Mucosa of rectum (tissue), 2 donors: ENCODE measurements around the gene SLC25A27.

Experiments
- H3K27ac ChIP-seq, 2 donors: one replicate each; pipeline ENCODE4 v1.7.0; 2013; ENCODE audit warnings: inconsistent platforms in 2 of 2, low read depth in 2 of 2, low read length in 2 of 2
- H3K27me3 ChIP-seq, 2 donors: one replicate each; pipeline ENCODE4 v1.7.0; 2013; ENCODE audit warnings: low read length in 2 of 2; ENCODE audit not compliant: control insufficient read depth in 2 of 2, insufficient read depth in 2 of 2
- H3K36me3 ChIP-seq, 2 donors: one replicate each; pipeline ENCODE4 v1.7.0; 2013; ENCODE audit warnings: low read length in 2 of 2; ENCODE audit not compliant: control insufficient read depth in 2 of 2, insufficient read depth in 2 of 2
- H3K4me1 ChIP-seq, 2 donors: one replicate each; pipeline ENCODE4 v1.7.0; 2013; ENCODE audit warnings: low read length in 2 of 2, mild to moderate bottlenecking in 1 of 2; ENCODE audit not compliant: control insufficient read depth in 2 of 2, insufficient read depth in 2 of 2
- H3K4me3 ChIP-seq, 2 donors: one replicate each; pipeline ENCODE4 v1.7.0; 2013; ENCODE audit warnings: low read length in 2 of 2
- H3K9ac ChIP-seq, 2 donors: one replicate each; pipeline ENCODE4 v1.7.0; 2013; ENCODE audit warnings: low read length in 2 of 2, low read depth in 1 of 2, mild to moderate bottlenecking in 1 of 2
- H3K9me3 ChIP-seq, 2 donors: one replicate each; pipeline ENCODE4 v1.7.0; 2013; ENCODE audit warnings: low read length in 2 of 2; ENCODE audit not compliant: control insufficient read depth in 2 of 2
- donor health status: healthy.
- donor health status: Normal muscosa, but diverticular disease.

The SLC25A27 gene

DNA sequence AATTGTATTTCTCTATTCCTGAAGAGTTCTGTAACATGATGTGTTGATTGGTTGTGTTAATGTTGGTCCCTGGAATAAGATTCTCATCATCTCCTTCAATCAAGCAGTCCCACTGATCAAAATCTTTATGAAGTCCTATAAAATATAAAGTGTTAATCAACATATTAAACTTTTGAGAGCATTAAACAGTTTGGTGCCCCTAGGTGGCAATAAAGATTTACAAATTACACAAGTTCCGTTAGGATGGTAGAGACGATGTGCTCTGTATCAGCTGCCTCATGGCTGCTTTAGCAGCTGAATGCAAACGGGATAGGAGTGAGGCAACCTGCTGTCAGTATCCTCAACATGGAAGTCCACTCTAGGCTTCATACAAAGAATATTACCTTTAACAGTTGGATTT is 51.8 kb downstream of the SLC25A27 start:
- Histone ChIP-seq H3K4me3 (no peak overlapping the region), H3K9me3 (no peaks in the 10 kb centered on the region)

DNA sequence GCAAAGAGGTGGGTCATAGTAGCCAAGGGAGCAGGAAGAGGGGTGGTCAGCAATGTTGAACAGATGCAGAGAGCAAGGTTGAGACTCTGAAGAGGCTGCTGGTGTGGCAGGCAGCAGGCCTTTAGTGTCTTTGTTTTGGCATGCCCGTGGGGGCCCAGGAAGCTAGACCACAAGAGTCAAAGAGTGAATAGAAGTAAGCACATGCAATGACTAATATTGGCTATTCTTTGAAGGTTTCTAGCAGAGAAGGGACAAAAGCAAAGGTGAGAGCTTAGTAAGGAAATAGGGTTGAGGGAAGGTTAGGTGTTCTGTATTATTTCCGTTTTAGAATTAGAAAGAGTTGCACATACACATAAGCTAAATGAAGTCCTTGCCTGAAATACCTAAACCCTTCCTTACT is 53.7 kb downstream of the SLC25A27 start:
- H3K36me3 ChIP-seq = no peaks in the 10 kb centered on the region
- no peak overlapping the region for H3K27ac ChIP-seq
- no peak overlapping the region for H3K9ac ChIP-seq
- H3K9me3 ChIP-seq = no peaks in the 10 kb centered on the region
- no peaks in the 10 kb centered on the region for H3K27me3 ChIP-seq
- no peak overlapping the region for H3K4me3 ChIP-seq
- H3K4me1 ChIP-seq = no peaks in the 10 kb centered on the region

More for the DNA sequence above, 51.8 kb downstream of the SLC25A27 start:
- Histone ChIP-seq H3K27ac (no peak overlapping the region), H3K27me3 (no peaks in the 10 kb centered on the region), H3K4me1 (no peaks in the 10 kb centered on the region), H3K9ac (no peak overlapping the region), H3K36me3 (no peaks in the 10 kb centered on the region)

DNA sequence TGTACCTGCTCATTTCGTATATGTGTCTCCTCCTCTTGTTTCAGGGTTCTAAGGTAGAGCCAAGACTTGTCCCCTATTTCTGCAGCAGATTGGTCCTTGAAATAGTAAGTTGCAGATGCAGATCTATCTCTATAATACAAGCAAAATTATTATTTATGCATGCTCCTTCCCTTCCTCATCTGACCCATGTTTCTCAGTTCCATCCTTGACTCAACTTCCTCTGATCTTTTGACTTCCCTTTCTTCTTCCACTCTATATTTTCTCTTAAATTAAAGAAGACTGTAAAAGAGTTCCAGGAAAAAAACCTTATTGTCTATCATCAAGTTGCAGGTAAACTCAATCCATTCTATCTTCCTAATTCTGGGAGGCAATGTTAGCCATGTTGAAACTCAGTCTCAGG is 58.7 kb downstream of the SLC25A27 start:
- Histone ChIP-seq H3K9me3 (no peaks in the 10 kb centered on the region), H3K4me3 (no peak overlapping the region), H3K36me3 (no peaks in the 10 kb centered on the region), H3K4me1 (no peaks in the 10 kb centered on the region), H3K27ac (no peak overlapping the region), H3K9ac (no peak overlapping the region), H3K27me3 (no peaks in the 10 kb centered on the region)

DNA sequence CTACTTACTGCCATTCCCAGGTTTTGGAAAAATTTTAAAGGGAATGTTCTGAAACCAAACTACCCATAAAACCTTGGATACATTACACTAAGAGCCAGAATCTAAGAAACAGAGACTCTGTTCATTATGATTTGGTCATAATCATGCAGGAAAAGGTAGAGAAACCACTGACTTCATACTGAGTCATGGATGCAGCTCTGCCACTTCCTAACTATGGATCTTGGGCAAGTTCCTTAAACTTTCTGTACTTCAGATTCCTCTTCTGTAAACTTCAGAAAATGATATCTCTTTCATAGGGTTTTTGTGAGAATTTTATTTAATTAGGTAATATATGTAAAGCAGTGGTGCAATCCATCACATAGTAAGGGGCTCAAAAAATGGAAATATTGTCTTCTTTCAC is 62.4 kb downstream of the SLC25A27 start:
- Histone ChIP-seq H3K36me3 (no peaks in the 10 kb centered on the region), H3K9me3 (no peaks in the 10 kb centered on the region), H3K4me1 (no peaks in the 10 kb centered on the region), H3K4me3 (no peak overlapping the region), H3K27me3 (no peaks in the 10 kb centered on the region), H3K27ac (no peak overlapping the region), H3K9ac (no peak overlapping the region)

DNA sequence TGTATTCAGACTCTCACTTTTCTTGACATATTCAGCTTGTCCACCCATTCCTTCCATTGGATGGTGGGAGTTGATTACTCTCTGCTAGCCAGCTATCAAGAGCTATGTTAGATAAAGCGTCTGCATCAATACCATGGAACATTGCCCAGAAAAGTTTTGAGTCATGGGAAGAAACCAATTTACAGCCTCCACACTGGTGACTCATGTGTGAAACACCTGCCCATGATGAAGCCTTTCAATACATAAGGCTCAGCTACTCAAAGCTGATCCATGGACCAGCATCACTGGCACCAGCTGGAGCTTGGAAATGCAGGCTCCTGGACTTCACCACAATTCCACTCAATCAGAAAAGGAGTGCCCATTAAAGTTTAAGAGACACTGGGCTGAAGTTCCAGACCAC is 66.3 kb downstream of the SLC25A27 start:
- Histone ChIP-seq H3K9ac (no peak overlapping the region), H3K4me1 (no peaks in the 10 kb centered on the region), H3K9me3 (no peaks in the 10 kb centered on the region), H3K27ac (no peak overlapping the region), H3K27me3 (no peaks in the 10 kb centered on the region), H3K4me3 (no peak overlapping the region), H3K36me3 (no peaks in the 10 kb centered on the region)

DNA sequence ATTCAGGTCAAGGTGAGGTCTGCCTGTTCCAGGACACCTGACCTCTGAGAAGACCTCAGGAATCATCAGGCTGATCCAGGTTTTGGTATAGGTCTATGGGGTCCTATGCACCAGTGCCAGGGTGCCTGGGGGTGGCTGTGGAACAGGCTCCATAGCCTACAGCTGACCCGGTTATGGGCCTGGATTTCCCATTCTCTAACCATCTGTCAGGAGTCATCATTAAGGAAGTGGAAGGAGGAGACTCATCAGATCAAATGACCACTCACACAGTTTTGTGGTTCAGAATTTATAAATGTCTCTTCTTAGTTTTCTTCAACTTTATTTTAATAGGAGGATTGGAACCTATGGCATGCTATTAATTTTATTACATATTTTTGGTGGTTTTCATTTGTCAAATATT is 67.6 kb downstream of the SLC25A27 start:
- Histone ChIP-seq H3K36me3 (no peaks in the 10 kb centered on the region), H3K9me3 (no peaks in the 10 kb centered on the region), H3K4me1 (no peaks in the 10 kb centered on the region), H3K27me3 (no peaks in the 10 kb centered on the region), H3K9ac (no peak overlapping the region), H3K27ac (no peak overlapping the region), H3K4me3 (no peak overlapping the region)
